NB4 (cell line): Measurements from ENCODE around the gene PBX1.

Source experiments
- MYC ChIP-seq: IDR thresholded peaks from 2 replicates; pipeline ENCODE4 v1.6.1; 2011; ENCODE audit warnings: low read depth, low read length
- TF ChIP-seq, protein P1 (sequence below): IDR thresholded peaks from one replicate; pipeline ENCODE4 v1.5.1; 2012; ENCODE audit warnings: low read depth, low read length
- TF ChIP-seq, protein P2 (sequence below): IDR thresholded peaks from 2 replicates; pipeline ENCODE4 v1.6.1; 2011; ENCODE audit warnings: low read depth, low read length

DNA sequence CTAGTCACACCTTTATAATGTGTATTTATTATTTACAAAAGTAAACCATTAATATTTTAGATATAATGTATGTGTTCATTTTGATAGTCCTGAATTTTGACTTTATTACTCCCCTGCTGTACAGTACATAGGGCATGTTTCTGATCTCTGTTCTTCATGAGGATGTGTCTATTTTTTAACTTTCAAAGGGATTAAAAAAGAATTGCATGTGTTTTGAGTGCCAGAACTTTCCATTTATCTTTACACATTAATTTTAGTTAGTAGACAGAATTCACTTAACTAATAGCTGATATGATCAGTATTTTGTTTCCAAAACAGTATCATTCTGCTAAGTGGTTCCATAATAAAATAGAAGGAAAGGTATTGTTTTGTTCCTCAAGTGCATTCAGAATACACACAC lies 3.1 kb downstream of the PBX1 start:
- TF ChIP-seq, protein P1, sequence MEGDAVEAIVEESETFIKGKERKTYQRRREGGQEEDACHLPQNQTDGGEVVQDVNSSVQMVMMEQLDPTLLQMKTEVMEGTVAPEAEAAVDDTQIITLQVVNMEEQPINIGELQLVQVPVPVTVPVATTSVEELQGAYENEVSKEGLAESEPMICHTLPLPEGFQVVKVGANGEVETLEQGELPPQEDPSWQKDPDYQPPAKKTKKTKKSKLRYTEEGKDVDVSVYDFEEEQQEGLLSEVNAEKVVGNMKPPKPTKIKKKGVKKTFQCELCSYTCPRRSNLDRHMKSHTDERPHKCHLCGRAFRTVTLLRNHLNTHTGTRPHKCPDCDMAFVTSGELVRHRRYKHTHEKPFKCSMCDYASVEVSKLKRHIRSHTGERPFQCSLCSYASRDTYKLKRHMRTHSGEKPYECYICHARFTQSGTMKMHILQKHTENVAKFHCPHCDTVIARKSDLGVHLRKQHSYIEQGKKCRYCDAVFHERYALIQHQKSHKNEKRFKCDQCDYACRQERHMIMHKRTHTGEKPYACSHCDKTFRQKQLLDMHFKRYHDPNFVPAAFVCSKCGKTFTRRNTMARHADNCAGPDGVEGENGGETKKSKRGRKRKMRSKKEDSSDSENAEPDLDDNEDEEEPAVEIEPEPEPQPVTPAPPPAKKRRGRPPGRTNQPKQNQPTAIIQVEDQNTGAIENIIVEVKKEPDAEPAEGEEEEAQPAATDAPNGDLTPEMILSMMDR: no peak
- TF ChIP-seq, protein P2, sequence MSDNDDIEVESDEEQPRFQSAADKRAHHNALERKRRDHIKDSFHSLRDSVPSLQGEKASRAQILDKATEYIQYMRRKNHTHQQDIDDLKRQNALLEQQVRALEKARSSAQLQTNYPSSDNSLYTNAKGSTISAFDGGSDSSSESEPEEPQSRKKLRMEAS: no peak
- no peak for TF ChIP-seq MYC
